Measurements from ENCODE around the gene NUBP1. TPM values are rescaled to one million over a fixed set of nuclear protein-coding genes. Genes with fewer than 3 reads are reported as not detected.

NUBP1 gene

Small RNA genes within 50 kb of the gene (small RNA-seq; reads per million reads assigned to genes)
- gene MTND4LP24 (ENCODE audit: insufficient read depth) (not detected), gene MTND6P33 (ENCODE audit: insufficient read depth) (not detected)
